Mesothelial cell of epicardium (in vitro differentiated cells): ENCODE measurements around the gene TMEM132D. TPM values are rescaled to one million over a fixed set of nuclear protein-coding genes. Genes with fewer than 3 reads are reported as not detected.

Experiments
- DNase-seq, 2 experiments: peaks; one replicate each; pipeline ENCODE4 v3.0.0; 2021; ENCODE audit warnings: low spot score in 2 of 2; ENCODE audit not compliant: unreplicated experiment in 2 of 2
- H3K27ac Mint-ChIP-seq: 2 replicates; pipeline ENCODE4 v1.8.0; 2021; ENCODE audit warnings: mixed read lengths
- H3K27me3 Mint-ChIP-seq: 2 replicates; pipeline ENCODE4 v1.8.0; 2021; ENCODE audit warnings: low read depth, mixed read lengths
- H3K36me3 Mint-ChIP-seq: 2 replicates; pipeline ENCODE4 v1.8.0; 2021; ENCODE audit warnings: mixed read lengths
- H3K4me1 Mint-ChIP-seq: 2 replicates; pipeline ENCODE4 v1.8.0; 2021; ENCODE audit warnings: mixed read lengths
- H3K4me3 Mint-ChIP-seq: 2 replicates; pipeline ENCODE4 v1.8.0; 2021; ENCODE audit warnings: mild to moderate bottlenecking, moderate library complexity, mixed read lengths
- H3K9me3 Mint-ChIP-seq: 2 replicates; pipeline ENCODE4 v1.8.0; 2021; ENCODE audit warnings: mixed read lengths
- CTCF ChIP-seq: fragments of 200-600 bp; sonication (generic); IDR thresholded peaks from one replicate; pipeline ENCODE4 v1.5.0; 2021; ENCODE audit warnings: antibody characterized with exemption; ENCODE audit not compliant: unreplicated experiment
- total RNA-seq: library from RNA; stranded (reverse); gene quantifications from 3 replicates; pipeline ENCODE4 v1.2.1, GENCODE V29; 2021

TMEM132D gene
- total RNA-seq, 1 donor from 2014 or later = 0.07 TPM

- Mint-ChIP-seq H3K27me3 (no peaks in the 10 kb centered on the region), H3K9me3 (no peaks in the 10 kb centered on the region), H3K36me3 (no peaks in the 10 kb centered on the region), H3K4me1 (no peaks in the 10 kb centered on the region), H3K27ac (no peak overlapping the region), H3K4me3 (no peak overlapping the region)
- DNase-seq = no peak
- no peak for TF ChIP-seq CTCF
These were observed 519.9 kb downstream of the TMEM132D start for GRCh38 chr12:129383956-129384355.

- Mint-ChIP-seq H3K36me3 (no peaks in the 10 kb centered on the region), H3K27ac (no peak overlapping the region), H3K9me3 (peaks cover 7% of the 10 kb centered on the region), H3K4me1 (no peaks in the 10 kb centered on the region), H3K4me3 (no peak overlapping the region), H3K27me3 (no peaks in the 10 kb centered on the region)
- TF ChIP-seq CTCF = no peak
- no peak for DNase-seq
These were observed 522.1 kb downstream of the TMEM132D start for GRCh38 chr12:129381715-129382114.

- H3K4me1 Mint-ChIP-seq = no peaks in the 10 kb centered on the region
- H3K9me3 Mint-ChIP-seq = peaks cover 12% of the 10 kb centered on the region
- H3K36me3 Mint-ChIP-seq = no peaks in the 10 kb centered on the region
- H3K4me3 Mint-ChIP-seq = no peak overlapping the region
- TF ChIP-seq CTCF = no peak
- H3K27ac Mint-ChIP-seq = no peak overlapping the region
- H3K27me3 Mint-ChIP-seq = no peaks in the 10 kb centered on the region
- no peak for DNase-seq
These were observed 524.6 kb downstream of the TMEM132D start for GRCh38 chr12:129379076-129379804.

GRCh38 chr12:129378496-129378895, 525.3 kb downstream of the TMEM132D start:
- H3K4me3 Mint-ChIP-seq = no peak overlapping the region
- H3K27me3 Mint-ChIP-seq = no peaks in the 10 kb centered on the region
- H3K9me3 Mint-ChIP-seq = peaks cover 12% of the 10 kb centered on the region
- TF ChIP-seq CTCF = no peak
- no peak for DNase-seq
- H3K27ac Mint-ChIP-seq = no peak overlapping the region
- no peaks in the 10 kb centered on the region for H3K36me3 Mint-ChIP-seq
- no peaks in the 10 kb centered on the region for H3K4me1 Mint-ChIP-seq

- H3K27ac Mint-ChIP-seq = no peak overlapping the region
- DNase-seq = no peak
- H3K4me3 Mint-ChIP-seq = no peak overlapping the region
- no peak for TF ChIP-seq CTCF
- H3K9me3 Mint-ChIP-seq = peaks cover 16% of the 10 kb centered on the region
- no peaks in the 10 kb centered on the region for H3K4me1 Mint-ChIP-seq
- H3K27me3 Mint-ChIP-seq = no peaks in the 10 kb centered on the region
- no peaks in the 10 kb centered on the region for H3K36me3 Mint-ChIP-seq
These were observed 530.1 kb downstream of the TMEM132D start for GRCh38 chr12:129373746-129374145.
